SK-N-SH (cell line): ENCODE data around the gene TRMT10A. TPM values are rescaled to one million over a fixed set of nuclear protein-coding genes. Genes with fewer than 3 reads are reported as not detected.

Experiments
- CTCF ChIA-PET: fragments of 300-600, 350-600 bp; formaldehyde crosslinking; extraction: SDS; loops from one replicate; lab custom pipeline; 2021; lab: Yijun Ruan, JAX
- POLR2A ChIA-PET: fragments of 350-600 bp; sonication (Branson Sonifier 250); formaldehyde crosslinking; extraction: SDS; loops from one replicate; lab custom pipeline; 2020; ENCODE audit warnings: antibody characterized with exemption, inconsistent platforms; lab: Yijun Ruan, JAX
- DNase-seq: peaks from one replicate; pipeline ENCODE4 v3.0.0; 2012
- H2AFZ ChIP-seq: fragments of 200-600 bp; sonication (generic); 2 replicates; pipeline ENCODE4 v1.8.1; 2016; ENCODE audit warnings: antibody characterized with exemption, mild to moderate bottlenecking, low read depth
- H3F3A ChIP-seq: fragments of 200-600 bp; sonication (generic); replicated peaks from 2 replicates; pipeline ENCODE3; 2016; ENCODE audit warnings: antibody characterized with exemption, mild to moderate bottlenecking; ENCODE audit not compliant: insufficient read depth
- H3K27ac ChIP-seq, 2 experiments: fragments of 200-500 bp in 1 of 2; fragments of 200-600 bp in 1 of 2; sonication (Bioruptor generic) in 1 of 2; sonication (generic), shearing (Covaris generic) in 1 of 2; 2 replicates each; pipeline versions ENCODE4 v1.5.1 to v1.6.1; 2014 to 2016; ENCODE audit warnings: low read depth in 2 of 2, inconsistent platforms in 1 of 2, low read length in 1 of 2, mild to moderate bottlenecking in 1 of 2, mixed read lengths in 1 of 2
- H3K27me3 ChIP-seq: fragments of 200-600 bp; sonication (generic), shearing (Covaris generic); 2 replicates; pipeline ENCODE4 v1.6.1; 2016; ENCODE audit warnings: mixed run types; ENCODE audit not compliant: insufficient read depth
- H3K36me3 ChIP-seq, 2 experiments: fragments of 200-500 bp in 1 of 2; fragments of 200-600 bp in 1 of 2; sonication (Bioruptor generic) in 1 of 2; sonication (generic) in 1 of 2; replicated peaks in 1 of 2; 2 replicates each; pipeline versions ENCODE3 to v1.5.1; 2014 to 2016; ENCODE audit warnings: low read length in 1 of 2, mild to moderate bottlenecking in 1 of 2; ENCODE audit not compliant: insufficient read depth in 2 of 2, control insufficient read depth in 1 of 2
- H3K4me1 ChIP-seq, 2 experiments: fragments of 200-500 bp in 1 of 2; fragments of 200-600 bp in 1 of 2; sonication (Bioruptor generic) in 1 of 2; sonication (generic), shearing (Covaris generic) in 1 of 2; 2 replicates each; pipeline versions ENCODE4 v1.5.1 to v1.6.1; 2014 to 2016; ENCODE audit warnings: low read depth in 1 of 2, low read length in 1 of 2, mixed run types in 1 of 2; ENCODE audit not compliant: insufficient read depth in 2 of 2, control insufficient read depth in 1 of 2
- H3K4me2 ChIP-seq: fragments of 200-600 bp; sonication (generic), shearing (Covaris generic); 2 replicates; pipeline ENCODE4 v1.6.1; 2017; ENCODE audit warnings: mixed run types
- H3K4me3 ChIP-seq, 2 experiments: fragments of 200-500 bp in 1 of 2; fragments of 200-600 bp in 1 of 2; sonication (Bioruptor generic) in 1 of 2; sonication (generic), shearing (Covaris generic) in 1 of 2; 2 replicates each; pipeline versions ENCODE4 v1.5.1 to v1.8.1; 2014 to 2016; ENCODE audit warnings: low read depth in 2 of 2, inconsistent platforms in 1 of 2, low read length in 1 of 2, mild to moderate bottlenecking in 1 of 2, mixed read lengths in 1 of 2, moderate library complexity in 1 of 2
- H3K79me2 ChIP-seq: fragments of 200-600 bp; sonication (generic); 2 replicates; pipeline ENCODE4 v1.8.1; 2017; ENCODE audit warnings: mild to moderate bottlenecking; ENCODE audit not compliant: insufficient read depth
- H3K9ac ChIP-seq: fragments of 200-600 bp; sonication (generic); 2 replicates; pipeline ENCODE4 v1.6.1; 2017; ENCODE audit warnings: mixed run types
- H3K9me2 ChIP-seq: fragments of 200-600 bp; sonication (generic); 2 replicates; pipeline ENCODE4 v1.6.1; 2017; ENCODE audit warnings: mixed run types
- H3K9me3 ChIP-seq: fragments of 200-600 bp; sonication (generic); 2 replicates; pipeline ENCODE4 v1.6.1; 2017; ENCODE audit warnings: mixed run types, mild to moderate bottlenecking, moderate library complexity
- H4K20me1 ChIP-seq: fragments of 200-600 bp; sonication (generic); 2 replicates; pipeline ENCODE4 v1.6.1; 2017; ENCODE audit warnings: mild to moderate bottlenecking, mixed run types; ENCODE audit not compliant: insufficient read depth
- ELF1 ChIP-seq: IDR thresholded peaks from 2 replicates; pipeline ENCODE4 v1.4.0; 2012
- FOSL2 ChIP-seq: IDR thresholded peaks from 2 replicates; pipeline ENCODE4 v1.4.0; 2012; ENCODE audit warnings: low read depth, mild to moderate bottlenecking, moderate library complexity, borderline replicate concordance
- GABPA ChIP-seq: IDR thresholded peaks from 2 replicates; pipeline ENCODE4 v1.4.0; 2012; ENCODE audit warnings: low read depth, mild to moderate bottlenecking
- IRF3 ChIP-seq: fragments of 150-350 bp; IDR thresholded peaks from 2 replicates; pipeline ENCODE4 v1.6.1; 2016; ENCODE audit warnings: mild to moderate bottlenecking, low read depth, low read length
- MEF2A ChIP-seq: IDR thresholded peaks from 2 replicates; pipeline ENCODE4 v1.4.0; 2012; ENCODE audit warnings: low read depth, borderline replicate concordance
- NFIC ChIP-seq: IDR thresholded peaks from 2 replicates; pipeline ENCODE4 v1.4.0; 2012; ENCODE audit warnings: borderline replicate concordance
- NRF1 ChIP-seq: IDR thresholded peaks from 2 replicates; pipeline ENCODE4 v1.6.1; 2012; ENCODE audit warnings: low read depth, mild to moderate bottlenecking, low read length
- REST ChIP-seq: IDR thresholded peaks from 2 replicates; pipeline ENCODE4 v1.6.1; 2012; ENCODE audit warnings: mild to moderate bottlenecking, low read depth, low read length, moderate library complexity
- RXRA ChIP-seq: IDR thresholded peaks from 2 replicates; pipeline ENCODE4 v1.4.0; 2012; ENCODE audit warnings: low read depth, mild to moderate bottlenecking, borderline replicate concordance
- TCF12 ChIP-seq: IDR thresholded peaks from 2 replicates; pipeline ENCODE4 v1.4.0; 2012
- USF2 ChIP-seq: fragments of 150-350 bp; IDR thresholded peaks from 2 replicates; pipeline ENCODE4 v1.6.1; 2017; ENCODE audit warnings: antibody characterized with exemption, low read length, low read depth, borderline replicate concordance
- ZBTB33 ChIP-seq: IDR thresholded peaks from 2 replicates; pipeline ENCODE4 v1.4.0; 2012; ENCODE audit warnings: low read depth, borderline replicate concordance
- polyA plus RNA-seq, 3 experiments: library from polyadenylated mRNA; depleted of rRNA; stranded (reverse); fragments of >200 nt; gene quantifications; 2 replicates each; pipeline ENCODE4 v1.2.3, GENCODE V29; 2012

Gene TRMT10A
- polyA plus RNA-seq, 1 of the 3 experiments (the other 2 are of a cell fraction), result 2.4 TPM

GRCh38 chr4:99587309-99587708 lies 23.5 kb upstream of the TRMT10A start:
- no peaks in the 10 kb centered on the region for H3K9me2 ChIP-seq
- H3K4me1 ChIP-seq, result no peaks in the 10 kb centered on the region
- H3K27ac ChIP-seq, result no peak overlapping the region
- H3K4me2 ChIP-seq, result no peak overlapping the region
- H2AFZ ChIP-seq, result no peak overlapping the region
- POLR2A ChIA-PET, result no interaction called here
- no peak for DNase-seq
- H3K9ac ChIP-seq, result no peak overlapping the region
- H3F3A ChIP-seq, result peaks cover 3% of the 10 kb centered on the region
- CTCF ChIA-PET, result interaction anchor here (1.0 kb wide), 1 partner anchor 14 kb away, joined by 4 read pairs; no protein-coding TSS in a partner anchor
- no peaks in the 10 kb centered on the region for H3K27me3 ChIP-seq
- H4K20me1 ChIP-seq, result no peaks in the 10 kb centered on the region
- TF ChIP-seq USF2 (no peak), ELF1 (no peak), TCF12 (no peak), FOSL2 (no peak), GABPA (no peak), RXRA (no peak), ZBTB33 (no peak), NFIC (no peak), REST (no peak), IRF3 (no peak), MEF2A (no peak), NRF1 (no peak)
- no peaks in the 10 kb centered on the region for H3K79me2 ChIP-seq
- no peaks in the 10 kb centered on the region for H3K36me3 ChIP-seq
- H3K9me3 ChIP-seq, result no peaks in the 10 kb centered on the region
- H3K4me3 ChIP-seq, result no peak overlapping the region
